ENCODE measurements around the gene EXT2. TPM values are rescaled to one million over a fixed set of nuclear protein-coding genes. Genes with fewer than 3 reads are reported as not detected.

EXT2 gene
- total and polyA plus RNA-seq, 10 of the 15 experiments (the other 5 are each of a cell fraction or from before 2014, with no cell fraction given) = 3.8 to 31.4 (median 17.9) TPM

GRCh38 chr11:44126304-44126703 lies 30.8 kb downstream of the EXT2 start:
- intact Hi-C loops (cut with micrococcal nuclease; ENCODE audit: unreplicated experiment) (no loop called here), in situ Hi-C loops (cut with MboI) (no loop called here)
- no TSS peak for BruUV-seq (replicated peaks)
- WGBS (ENCODE audit: insufficient coverage, insufficient replicate concordance, low lambda C conversion rate, missing lambda C conversion rate) = 76% methylated on average over 2 of the region's 2 CpGs
- Histone ChIP-seq H3K4me1 (ENCODE audit: control insufficient read depth, insufficient read depth, low read length) (no peaks in the 10 kb centered on the region), H3K27me3 (replicated peaks in 1 of 2; ENCODE audit: control insufficient read depth in 2 of 2, insufficient read depth in 2 of 2, low read length in 1 of 2) (no peaks in the 10 kb centered on the region), H2AFZ (ENCODE audit: control insufficient read depth, low read depth, low read length) (no peak overlapping the region), H3K36me3 (ENCODE audit: control insufficient read depth in 2 of 2, insufficient read depth in 2 of 2, low read length in 1 of 2) (peaks cover 0 to 7% of the 10 kb centered on the region in 2 experiments; a peak in 3 of 4 replicates), H4K20me1 (ENCODE audit: control insufficient read depth, insufficient read depth) (no peaks in the 10 kb centered on the region), H3K4me3 (no peak overlapping the region), H3K9ac (ENCODE audit: control insufficient read depth, insufficient read depth, low read length) (no peak overlapping the region), H3K9me3 (replicated peaks; ENCODE audit: control insufficient read depth, insufficient read depth, low read length) (no peaks in the 10 kb centered on the region), H3K79me2 (ENCODE audit: control insufficient read depth, insufficient read depth, low read length) (no peaks in the 10 kb centered on the region), H3K27ac (ENCODE audit: control insufficient read depth, insufficient read depth) (no peak overlapping the region), H3K4me2 (ENCODE audit: control insufficient read depth, insufficient read depth) (no peak overlapping the region)
- RAD21 ChIA-PET (ENCODE audit: unreplicated experiment) = no interaction called here
- ATAC-seq = no peak
- TF ChIP-seq USF2 (IDR thresholded peaks at IDR 0.05; ENCODE audit: borderline replicate concordance, low read depth, low read length) (no peak), NR2C2 (IDR thresholded peaks at IDR 0.05; ENCODE audit: borderline replicate concordance, control insufficient read depth, insufficient read length, low read depth) (no peak), RAD51 (IDR thresholded peaks at IDR 0.05) (no peak), BRCA1 (IDR thresholded peaks at IDR 0.05; ENCODE audit: low read depth, low read length) (no peak), SMARCA5 (IDR thresholded peaks at IDR 0.05) (no peak), CHD4 (IDR thresholded peaks at IDR 0.05) (no peak), RCOR1 (conservative IDR thresholded peaks at IDR 0.05; ENCODE audit: low read depth, low read length) (no peak), MTA2 (IDR thresholded peaks at IDR 0.05; ENCODE audit: low read depth) (no peak), NKRF (conservative IDR thresholded peaks at IDR 0.05) (no peak)
- SMC1A ChIA-PET (ENCODE audit: uncharacterized antibody, unreplicated experiment) = no interaction called here
- CTCF ChIA-PET = interaction anchor here (1.0 to 2.9 kb wide), 3 partner anchors 8 to 32 kb away, joined by 3 to 7 read pairs (median 3); no protein-coding TSS in a partner anchor
- no peak for DNase-seq (ENCODE audit: low read depth, low spot score)
- POLR2A ChIA-PET = no interaction called here
- no peak for FAIRE-seq

All from GM12878 (cell line).